ENCODE results near the gene STAG1.
"Not testable (repeated sequence)": the region's sequence is repeated elsewhere in the genome, so short reads cannot be mapped to it uniquely, and the experiment has no call there.

STAG1 gene

DNA sequence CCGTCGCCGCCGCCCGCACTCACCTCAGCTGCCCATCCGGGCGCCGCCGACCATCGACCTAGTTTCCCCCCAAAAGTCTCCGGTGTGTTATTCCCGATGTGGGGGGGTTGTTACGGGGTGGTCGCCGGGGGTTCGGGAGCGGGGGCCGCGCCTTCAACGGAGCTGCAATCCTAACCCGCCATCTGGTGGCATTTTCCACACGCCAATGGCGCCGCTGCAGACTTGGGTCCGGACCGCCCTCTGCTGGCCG, at the start of gene STAG1:
STAG1 (minus strand) TSS at position 207 of the 250 bp plus-strand sequence. CDS start 121,480 bp downstream, outside the sequence.
- DNase-seq = no peak

DNA sequence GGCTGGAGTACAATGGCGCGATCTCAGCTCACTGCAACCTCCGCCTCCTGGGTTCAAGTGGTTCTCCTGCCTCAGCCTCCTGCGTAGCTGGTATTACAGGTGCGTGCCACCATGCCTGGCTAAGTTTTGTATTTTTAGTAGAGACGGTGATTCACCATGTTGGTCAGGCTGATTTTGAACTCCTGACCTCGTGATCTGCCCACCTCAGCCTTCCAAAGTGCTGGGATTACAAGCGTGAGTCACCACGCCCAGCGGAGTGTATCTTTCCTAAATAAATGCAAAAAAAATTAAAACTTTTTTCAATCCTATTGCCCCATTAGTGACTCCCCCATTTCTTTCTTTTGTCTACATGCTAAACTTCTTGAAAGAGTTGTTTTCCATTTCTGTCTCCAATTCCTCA, 49.0 kb upstream of the STAG1 start:
- DNase-seq = not testable (repeated sequence)

DNA sequence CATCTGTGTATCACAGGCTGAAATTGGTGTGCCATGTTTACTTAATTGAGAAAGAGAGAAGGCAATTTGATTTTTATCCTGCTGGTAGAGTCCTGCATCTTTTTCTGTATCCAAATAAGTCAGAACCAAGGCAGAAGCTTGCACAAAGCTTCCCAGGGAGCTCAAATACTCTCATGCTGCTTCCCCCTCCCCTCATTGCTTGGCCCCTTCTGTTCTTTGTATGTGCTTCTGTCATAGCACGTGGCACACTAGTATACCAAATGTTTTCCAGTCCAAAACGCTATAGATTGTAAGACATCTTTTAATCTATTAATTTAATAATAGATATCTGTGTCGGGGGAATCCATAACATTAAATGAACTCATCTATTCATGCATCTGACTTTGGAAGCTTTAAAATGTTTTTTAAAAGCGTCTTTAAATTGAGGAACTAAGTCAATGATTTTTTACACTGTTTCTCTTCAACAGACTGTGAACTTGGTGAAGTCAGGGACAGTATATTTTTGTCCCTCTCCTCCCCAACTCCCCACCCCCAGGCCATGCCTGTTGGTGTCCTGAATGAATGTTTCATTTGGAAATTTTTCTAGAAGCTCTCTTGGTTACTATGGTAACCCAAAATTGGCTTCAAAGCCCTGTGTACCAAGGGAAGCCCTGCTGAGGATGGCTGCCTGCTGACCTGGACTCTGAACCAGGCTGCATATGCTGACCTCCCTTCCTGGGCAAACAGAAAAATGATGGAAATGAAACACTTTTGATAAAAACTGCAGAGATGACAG, 40.6 kb upstream of the STAG1 start:
- DNase-seq = peak in 18 of 58 donors; percentile 6 to 48 (median 14)

DNA sequence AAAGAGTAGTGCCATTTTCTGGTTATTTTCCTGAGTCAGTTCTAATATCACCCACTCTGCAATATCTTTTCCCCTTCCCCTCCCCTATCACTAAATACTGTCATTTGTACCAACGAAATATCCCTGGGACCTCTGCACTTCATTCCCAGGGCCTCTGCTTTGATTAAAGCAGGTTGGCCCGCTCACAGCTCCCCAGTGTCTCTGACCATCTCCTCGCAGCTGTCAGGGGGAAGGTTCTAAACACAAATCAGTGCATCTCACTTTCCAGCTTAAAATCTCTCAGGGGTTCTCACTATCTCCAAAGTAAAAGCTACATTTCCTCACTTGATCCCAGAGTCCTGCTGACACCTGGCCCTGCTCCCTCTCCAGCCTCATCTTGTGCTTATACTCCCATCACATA, 38.6 kb upstream of the STAG1 start:
- DNase-seq = no peak

DNA sequence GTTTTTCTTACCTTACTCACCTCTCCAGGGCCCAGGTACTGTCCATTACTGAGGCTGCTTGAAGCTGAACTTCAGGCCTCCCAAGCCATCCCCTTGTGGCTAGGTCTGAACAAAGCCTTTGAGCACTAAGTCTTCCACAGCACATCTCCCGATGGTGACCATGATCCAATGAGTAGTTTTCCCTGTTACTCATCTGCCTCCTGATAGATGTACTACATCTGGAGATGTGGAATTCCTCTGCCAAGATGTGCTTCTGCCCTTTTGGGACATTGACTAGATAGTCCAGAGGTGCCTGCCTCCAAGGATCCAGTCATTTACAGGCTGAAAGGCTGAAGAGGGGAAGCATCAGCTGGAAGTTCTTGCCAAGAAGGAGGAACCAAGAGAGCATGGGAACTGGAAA, 37.8 kb upstream of the STAG1 start:
- no peak for DNase-seq

DNA sequence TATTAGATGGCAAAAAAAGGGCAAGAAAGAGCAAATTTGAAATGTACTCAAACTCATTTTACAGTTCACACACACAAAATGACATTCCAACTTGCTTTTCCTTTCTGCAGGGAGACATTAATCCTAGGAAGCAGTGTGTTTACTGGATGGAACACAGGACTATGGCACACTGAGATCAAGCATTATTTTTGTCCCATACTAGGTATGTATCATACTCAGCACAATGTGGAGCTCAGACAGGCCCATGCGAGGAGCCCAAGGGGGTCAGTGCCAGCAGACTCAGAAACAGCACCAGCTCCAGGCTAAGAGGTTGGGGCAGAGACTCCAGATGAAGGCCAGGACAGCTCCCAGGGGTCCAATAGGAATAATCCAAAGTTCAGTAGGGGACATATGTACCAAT, 36.0 kb upstream of the STAG1 start:
- DNase-seq = no peak

DNA sequence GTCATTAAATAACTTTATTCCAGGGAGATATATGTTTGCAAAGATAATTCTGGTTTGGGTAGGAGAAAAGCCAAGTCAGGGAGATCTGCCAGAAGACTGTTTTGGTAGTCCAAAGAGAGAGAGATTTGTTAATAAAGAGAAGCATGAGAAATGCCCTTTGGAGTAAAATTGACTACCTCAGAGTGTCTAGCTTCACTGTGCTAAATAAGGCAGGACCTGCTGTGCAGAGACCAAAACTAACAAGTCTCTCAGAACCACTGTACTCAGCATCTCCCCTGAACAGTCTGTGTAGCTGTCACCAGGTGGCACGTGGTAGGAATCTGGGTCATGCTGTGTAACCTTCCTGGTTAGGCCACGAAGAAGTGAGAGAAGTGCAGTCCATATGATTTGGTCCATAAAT, 35.2 kb upstream of the STAG1 start:
- DNase-seq = peak in 3 of 58 donors; percentile 2 to 5 (median 5)

DNA sequence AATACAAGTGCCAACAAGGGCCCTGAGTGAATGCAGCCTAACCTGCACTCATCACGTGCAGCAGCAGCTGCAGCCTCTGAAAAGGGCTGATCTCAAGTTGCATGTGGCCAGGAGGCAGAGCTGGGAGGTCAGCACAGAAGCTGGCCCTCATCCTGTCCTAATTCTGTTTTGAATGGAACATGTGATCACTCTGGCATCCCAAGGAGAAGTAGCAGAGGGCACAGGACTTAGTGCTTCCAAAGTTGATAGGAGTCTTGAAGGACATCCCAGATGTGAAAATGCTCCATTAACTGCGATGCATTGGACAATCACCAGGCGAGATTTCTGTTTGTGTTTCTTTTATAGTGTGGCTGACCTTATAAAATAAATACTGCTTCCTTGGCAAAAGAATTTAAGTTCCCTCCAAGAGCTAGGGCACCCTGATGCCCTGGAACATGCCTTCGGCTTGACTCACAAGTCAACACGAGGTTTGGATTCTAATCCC, 31.6 kb upstream of the STAG1 start:
- no peak for DNase-seq

DNA sequence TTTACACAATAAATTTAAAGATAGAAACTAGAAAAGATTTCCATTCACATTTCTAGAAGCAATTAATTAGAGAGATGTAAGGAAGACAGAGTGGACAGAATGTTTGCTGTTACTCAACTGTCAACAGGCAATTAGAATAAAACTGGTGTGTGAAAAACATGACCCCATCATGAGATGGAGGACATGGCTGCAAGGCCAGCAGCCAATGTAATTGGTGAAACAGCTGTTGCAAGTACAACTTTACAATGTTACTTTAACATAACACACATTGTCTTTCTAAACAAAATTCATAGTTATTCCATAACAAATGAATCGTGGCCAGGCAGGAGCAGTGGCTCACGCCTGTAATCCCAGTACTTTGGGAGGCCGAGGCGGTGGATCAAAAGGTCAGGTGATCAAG, 28.6 kb upstream of the STAG1 start:
- DNase-seq = no peak

DNA sequence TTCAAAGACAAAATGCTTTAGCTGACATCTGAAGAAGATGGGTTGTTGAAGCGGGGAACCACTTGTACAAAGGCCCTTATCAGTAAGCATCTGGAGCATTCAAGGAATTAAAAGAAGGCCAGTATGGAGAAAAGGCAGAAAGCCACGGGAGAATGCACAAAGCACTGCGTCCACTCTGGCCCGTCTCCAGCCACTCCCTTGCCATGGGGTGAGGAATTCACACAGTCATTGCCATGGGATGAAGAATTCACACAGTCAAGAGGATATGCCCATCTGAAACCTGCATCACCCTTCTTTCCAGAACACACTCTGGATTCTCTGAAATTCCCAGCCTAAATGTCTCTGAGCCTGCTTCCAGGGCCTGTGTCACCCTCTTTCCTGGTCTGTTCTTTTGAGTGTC, 26.7 kb upstream of the STAG1 start:
- DNase-seq = no peak

DNA sequence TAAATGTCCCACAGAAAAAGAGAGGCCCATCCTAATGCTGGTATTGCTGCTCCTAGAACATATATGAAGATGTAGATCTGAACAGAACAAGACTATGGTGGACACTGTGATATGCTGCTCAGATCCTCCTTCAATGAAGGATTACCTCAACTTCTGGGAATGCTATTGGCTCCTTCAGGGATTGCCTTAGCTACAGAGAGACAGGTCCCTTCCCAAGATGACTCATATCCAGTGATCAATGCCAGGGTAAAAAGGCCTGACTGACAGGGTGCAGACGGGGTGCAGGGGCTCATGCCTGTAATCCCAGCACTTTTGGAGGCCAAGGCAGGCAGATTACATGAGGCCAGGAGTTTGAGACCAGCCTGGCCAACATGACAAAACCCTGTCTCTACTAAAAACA, 20.5 kb upstream of the STAG1 start:
- no peak for DNase-seq

DNA sequence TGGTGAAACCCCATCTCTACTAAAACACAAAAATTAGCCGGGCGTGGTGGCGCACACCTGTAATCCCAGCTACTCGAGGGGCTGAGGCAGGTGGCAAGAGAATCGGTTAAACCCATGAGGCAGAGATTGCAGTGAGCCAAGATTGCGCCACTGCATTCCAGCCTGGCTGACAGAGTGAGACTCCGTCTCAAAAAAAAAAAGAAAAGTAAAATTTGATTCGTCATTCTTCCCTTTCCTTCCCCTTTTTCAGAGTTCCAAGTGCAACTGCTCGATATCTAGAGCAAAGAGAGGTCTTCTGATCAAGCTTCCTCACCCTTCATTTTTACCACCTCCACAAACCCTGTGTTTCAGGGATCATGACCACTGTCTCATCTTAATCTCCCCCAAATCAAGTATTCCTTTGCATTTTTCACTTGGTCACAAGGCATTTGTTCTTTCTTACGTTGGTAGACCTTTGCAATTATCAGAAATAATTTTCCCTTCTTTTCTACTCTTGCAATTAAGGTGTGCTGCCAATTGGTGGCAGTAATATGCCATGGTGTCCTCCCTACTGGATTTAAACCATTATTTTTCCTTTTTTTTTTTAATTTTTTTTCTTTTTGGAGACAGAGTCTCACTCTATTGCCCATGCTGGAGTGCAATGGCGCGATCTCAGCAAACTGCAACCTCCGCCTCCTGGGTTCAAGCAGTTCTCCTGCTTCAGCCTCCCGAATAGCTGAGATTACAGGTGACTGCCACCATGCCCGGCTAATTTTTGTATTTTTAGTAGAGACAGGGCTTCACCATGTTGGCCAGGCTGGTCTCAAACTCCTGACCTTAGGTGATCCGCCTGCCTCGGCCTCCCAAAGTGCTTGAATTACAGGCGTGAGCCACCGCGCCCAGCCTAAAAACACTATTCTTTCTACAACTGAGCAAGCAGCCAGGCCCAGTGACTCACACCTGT, 6.3 kb upstream of the STAG1 start:
- not testable (repeated sequence) for DNase-seq

DNA sequence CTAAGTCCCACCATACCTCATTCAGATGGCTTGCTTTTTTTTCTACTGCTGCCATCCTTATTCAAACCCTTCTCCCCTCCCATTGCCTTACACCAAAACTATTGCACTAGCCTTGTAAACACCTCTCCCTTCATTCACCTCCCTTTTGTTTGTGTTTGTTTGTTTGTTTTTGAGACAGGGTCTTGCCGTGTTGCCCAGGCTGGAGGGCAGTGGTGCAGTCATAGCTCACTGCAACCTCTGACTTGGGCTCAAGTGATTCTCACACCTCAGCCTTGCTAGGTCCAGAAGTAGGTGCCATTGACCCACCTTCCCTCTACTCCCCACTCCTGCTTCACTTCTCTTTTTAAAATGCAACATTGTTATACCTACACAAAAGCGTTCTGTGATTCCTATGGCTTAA, 3.0 kb upstream of the STAG1 start:
- no peak for DNase-seq

DNA sequence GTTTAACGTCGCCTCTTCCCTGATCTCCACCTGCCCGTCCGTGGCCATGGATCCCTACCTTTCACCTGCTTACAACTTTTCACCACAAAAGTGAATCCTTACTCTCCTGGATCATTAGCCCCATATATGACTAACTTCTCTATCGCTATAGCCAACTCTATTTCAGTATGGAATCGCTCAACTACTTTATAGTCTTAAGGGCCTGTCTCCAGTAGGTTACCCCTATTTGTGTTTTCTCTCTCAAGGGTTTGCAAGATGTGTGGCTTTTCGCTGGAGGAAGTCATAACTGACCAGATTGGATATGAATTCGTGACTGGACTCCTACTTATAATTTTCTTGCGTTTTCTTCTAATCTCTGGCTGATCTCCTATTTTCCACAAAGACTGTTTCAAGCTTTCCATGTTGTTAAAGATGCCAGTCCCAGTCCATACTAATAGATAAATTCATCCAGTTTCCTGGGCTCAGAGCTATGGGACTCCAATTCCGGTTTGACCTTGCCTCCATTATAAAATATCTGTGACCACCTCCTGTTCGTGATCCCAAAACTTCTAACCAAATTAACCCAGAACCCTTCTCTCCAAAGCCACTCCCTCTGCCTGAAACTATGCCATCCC, 1.3 kb upstream of the STAG1 start:
- no peak for DNase-seq

DNA sequence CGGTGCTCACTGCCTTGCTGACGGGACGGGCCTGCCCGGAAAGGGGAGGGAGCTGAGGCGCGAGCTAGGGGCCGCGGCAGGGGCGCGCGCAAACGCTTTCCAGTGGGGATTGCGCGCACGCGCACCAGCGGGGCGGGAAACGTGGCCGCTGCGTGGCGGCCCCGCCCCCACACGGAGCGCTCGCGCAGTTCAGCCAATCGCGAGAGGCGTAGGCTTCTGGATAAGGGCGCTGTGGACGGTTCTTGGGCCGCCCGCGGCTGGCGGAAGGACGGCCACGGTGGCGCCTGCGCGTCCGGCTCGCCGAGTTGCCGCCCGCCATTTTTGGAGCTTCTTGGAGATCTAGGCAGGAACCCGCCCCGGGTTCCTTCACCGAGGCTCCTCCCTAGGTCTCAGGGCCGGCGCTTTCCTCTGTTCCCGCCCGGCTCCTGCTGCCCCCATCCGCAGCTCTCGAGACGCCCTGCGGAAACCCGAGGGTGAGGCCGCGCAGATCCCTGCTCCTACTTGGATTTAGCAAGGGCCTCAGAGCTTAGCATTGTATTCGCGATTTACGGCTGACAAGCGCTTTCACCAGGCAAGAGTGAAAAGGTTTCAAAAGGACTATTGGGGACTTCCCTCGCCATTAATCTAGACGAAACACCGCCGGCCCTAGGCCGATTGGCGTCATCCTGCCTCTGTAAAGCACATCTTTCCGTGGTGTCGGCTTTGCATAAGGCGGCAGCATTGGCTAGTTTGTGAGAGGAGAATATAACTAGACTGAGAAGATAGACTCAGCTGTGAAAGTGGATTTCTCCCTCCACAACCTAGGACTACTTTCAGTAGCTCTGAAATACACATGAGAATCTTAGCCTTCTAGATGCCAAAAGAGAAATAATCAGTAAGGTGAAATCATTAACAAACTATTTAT, 496 bp upstream of the STAG1 start:
- DNase-seq = peak; percentile 92 to 100 (median 99)

DNA sequence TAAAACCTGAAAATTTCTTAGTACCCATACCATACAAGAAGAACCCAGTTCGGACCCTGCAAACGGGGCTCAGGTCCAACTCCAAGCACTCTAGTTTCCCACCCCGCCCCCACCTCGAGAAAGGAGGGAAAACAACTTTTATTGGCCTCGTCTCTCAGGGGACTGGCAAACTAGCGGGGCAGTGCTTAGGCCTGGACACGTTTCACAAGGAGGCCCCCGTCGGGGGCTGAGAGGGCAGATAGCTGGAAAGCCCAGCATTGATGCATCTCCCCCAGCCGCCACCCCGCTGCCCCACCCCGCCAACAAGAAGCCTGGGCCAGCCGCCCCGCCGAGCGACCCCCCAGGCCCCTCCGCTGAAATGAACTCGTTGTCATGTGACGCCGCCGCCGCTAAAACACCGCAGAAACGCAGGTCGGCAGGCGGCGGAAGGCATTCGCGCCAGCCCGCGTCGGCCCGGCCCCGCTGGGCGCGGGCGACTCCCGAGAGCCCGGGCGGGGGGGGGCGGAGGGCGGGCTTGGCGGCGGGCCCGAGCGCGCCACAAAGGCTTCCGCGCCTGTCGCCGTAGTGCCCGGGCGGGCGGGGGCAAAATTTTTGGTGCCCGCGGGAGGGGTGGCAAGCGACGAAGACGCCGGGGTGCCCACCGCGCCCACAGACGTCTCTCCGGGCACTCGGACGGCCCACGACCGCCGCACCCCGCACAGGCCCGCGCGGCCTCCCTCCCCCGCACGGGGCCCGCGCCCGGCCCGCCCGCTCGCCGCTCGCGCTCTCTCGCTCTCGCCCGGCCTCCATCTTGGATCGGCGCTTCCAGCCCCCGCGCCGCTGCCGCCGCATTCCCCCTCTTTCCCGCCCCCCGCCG, 634 bp downstream of the STAG1 start:
- DNase-seq = peak in 56 of 58 donors; percentile 38 to 94 (median 80)

DNA sequence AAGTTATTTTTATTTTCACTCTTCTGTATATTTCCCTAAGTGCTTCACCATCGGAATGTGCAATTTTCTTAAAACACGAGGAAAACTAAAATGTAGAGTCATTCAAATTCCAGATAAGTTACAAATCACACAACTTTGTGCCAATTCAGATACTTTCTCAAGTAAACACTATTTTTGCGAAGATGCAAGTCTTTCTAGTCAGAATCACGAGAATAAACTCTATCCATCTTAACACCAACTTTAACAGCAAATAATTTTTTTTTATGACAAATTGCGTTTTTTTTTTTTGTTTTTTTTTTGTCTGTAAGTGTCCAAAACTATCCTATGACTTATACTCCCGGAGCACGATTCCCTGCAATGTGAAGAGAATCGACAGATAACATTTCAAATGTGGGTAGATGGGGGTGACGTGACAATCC, 1.3 kb downstream of the STAG1 start:
- no peak for DNase-seq

DNA sequence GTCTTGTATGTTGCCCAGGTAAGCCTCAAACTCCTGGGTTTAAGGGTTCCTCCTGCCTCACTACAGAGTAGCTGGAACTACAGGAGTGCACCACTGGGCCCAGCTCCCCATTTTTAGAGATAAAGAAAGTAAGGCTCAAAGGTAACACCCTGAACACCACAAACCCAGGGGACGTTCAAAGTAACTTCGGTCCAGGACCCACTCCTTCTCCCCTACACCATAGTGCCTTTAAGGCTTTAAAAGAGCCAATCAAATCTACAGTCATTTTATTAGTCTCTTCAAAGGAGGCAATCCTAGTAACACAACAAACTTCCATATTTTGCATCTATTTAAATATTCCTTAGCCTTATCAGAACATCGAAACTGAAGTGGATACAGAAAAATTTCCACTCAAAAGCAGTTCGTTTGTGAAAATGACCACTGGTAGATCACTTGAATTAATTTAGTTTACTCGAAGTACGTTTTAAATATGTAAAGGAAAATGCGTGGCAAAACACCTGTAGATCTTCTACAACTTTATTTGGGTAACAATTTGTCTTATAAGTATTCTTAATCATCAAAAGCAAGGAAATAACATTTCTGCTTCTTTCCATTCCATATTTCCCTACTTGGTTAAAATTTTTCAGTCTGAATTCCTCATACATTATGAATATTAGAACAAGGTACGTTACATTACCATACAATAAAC, 1.8 kb downstream of the STAG1 start:
- DNase-seq = peak in 2 of 58 donors; percentile 1 to 8

DNA sequence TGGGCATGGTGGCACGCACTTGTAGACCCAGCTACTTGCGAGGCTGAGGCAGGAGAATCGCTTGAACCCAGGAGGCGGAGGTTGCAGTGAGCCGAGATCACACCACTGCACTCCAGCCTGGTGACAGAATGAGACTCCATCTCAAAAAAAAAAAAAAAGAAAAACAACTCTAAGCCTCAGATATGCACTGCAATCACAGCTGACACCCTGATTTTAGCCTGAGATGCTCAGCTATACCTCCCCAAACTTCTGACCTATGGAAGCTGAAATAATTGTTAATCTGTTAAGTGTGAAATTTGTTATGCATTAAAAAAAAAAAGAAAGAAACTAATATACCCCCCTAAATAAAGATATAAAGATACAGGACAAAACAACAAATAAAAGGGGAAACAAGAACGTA, 2.6 kb downstream of the STAG1 start:
- DNase-seq = not testable (repeated sequence)

All from anterior cingulate cortex (tissue), 58 donors.